ENCODE data around the gene CENPB. TPM values are rescaled to one million over a fixed set of nuclear protein-coding genes. Genes with fewer than 3 reads are reported as not detected.

Gene CENPB
- total RNA-seq, 1 donor: 87.7 TPM

GRCh38 chr20:3734111-3734843 lies 52.3 kb downstream of the CENPB start:
- H3K4me3 ChIP-seq (ENCODE audit: low read depth, low read length): no peak overlapping the region
- DNase-seq (ENCODE audit: low read depth): no peak
- no peak for TF ChIP-seq CTCF (IDR thresholded peaks at IDR 0.05; ENCODE audit: insufficient read depth, low read depth, low read length)

Other genes starting within 250 kb of the CENPB start
- gene GFRA4, start 123.3 kb downstream of the CENPB start, total RNA-seq: not detected in 2 replicates
- gene ADAM33, start 104.7 kb downstream of the CENPB start, total RNA-seq: 44.8 and 53.1 TPM in 2 replicates
- not detected in 2 replicates for gene SIGLEC1, start 74.1 kb downstream of the CENPB start, total RNA-seq
- gene HSPA12B, start 54.1 kb downstream of the CENPB start, total RNA-seq: under 0.01 TPM in 1 of 2 replicates, not detected in the other
- 26.8 and 34.8 TPM in 2 replicates for gene ADISSP, start 19.0 kb downstream of the CENPB start, total RNA-seq
- gene SPEF1, start 5.3 kb downstream of the CENPB start, total RNA-seq: under 0.01 and 0.32 TPM in 2 replicates
- gene CDC25B, start 9.6 kb upstream of the CENPB start, total RNA-seq: 28.0 and 46.2 TPM in 2 replicates
- 17.7 and 20.6 TPM in 2 replicates for gene AP5S1, start 33.8 kb upstream of the CENPB start, total RNA-seq
- gene MAVS, start 60.1 kb upstream of the CENPB start, total RNA-seq: 26.7 and 32.4 TPM in 2 replicates
- gene PANK2, start 102.6 kb upstream of the CENPB start, total RNA-seq: 53.5 and 64.8 TPM in 2 replicates
- 15.5 TPM in 2 replicates for gene RNF24, start 228.8 kb upstream of the CENPB start, total RNA-seq

Data from fibroblast of villous mesenchyme (primary cell).